ENCODE results near the gene MTHFD1L. TPM values are rescaled to one million over a fixed set of nuclear protein-coding genes. Genes with fewer than 3 reads are reported as not detected.
A peak's percentile ranks its signal among the peaks of the same experiment; 100 is the strongest.

Gene MTHFD1L
- total RNA-seq, 1 donor from 2014 or later, result 10.4 TPM

DNA sequence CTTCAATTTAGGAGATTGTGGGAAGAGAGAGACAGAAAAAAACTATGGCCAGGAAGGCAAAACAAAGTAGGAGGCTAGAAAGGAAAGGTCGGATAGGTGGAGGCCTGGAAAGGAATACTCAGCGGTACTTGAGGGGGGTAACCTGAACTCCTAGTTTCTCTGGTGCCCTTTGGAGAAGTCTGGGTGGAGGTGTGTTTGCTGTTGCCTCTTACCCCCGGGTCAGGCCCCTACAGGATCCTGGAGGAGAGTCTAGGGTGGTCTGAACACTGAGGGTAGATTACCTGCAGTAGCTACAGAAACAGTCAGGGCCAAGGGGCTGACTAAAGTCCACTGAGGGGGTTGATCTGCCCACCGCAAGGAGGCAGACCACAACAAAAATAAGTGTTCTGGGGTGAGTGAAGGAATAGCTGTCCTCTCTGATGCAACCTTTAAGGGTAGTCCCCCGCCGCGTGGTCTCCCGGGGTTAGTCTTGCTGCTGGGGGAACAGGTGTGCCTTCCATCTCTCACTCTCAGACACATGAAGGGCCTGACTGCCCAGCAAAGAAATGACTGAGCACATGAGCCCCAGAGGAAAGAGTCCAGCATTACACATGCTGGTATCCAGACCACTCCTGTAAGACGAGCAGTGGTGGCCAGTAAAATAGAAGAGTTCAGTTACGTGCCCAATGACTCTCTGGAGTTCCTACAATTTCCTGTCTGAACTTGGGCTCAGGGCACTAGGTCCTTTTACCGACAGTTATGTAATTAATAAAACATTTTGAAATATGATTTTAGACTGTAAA, 59.5 kb downstream of the MTHFD1L start:
- intact Hi-C loops (cut with DNase I), result loop anchor here (5.0 kb wide), 1 partner anchor 38 kb away; no protein-coding TSS in a partner anchor

DNA sequence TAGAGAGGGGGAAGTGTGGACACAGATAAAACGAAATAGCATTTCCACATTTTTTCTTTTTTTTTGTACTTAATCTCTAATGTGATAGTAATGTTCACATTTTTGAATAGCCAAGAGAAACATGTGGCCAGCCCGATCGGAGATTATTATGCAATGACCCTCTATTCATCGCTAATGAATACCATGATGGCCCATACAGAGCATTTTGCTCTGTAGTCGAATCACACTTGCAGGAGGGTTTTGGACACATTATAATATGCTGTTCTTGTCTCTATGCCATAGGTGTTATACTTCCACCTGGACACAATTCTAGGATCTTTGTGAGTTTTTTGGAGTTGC, 60.1 kb downstream of the MTHFD1L start:
- TF ChIP-seq, protein P1, sequence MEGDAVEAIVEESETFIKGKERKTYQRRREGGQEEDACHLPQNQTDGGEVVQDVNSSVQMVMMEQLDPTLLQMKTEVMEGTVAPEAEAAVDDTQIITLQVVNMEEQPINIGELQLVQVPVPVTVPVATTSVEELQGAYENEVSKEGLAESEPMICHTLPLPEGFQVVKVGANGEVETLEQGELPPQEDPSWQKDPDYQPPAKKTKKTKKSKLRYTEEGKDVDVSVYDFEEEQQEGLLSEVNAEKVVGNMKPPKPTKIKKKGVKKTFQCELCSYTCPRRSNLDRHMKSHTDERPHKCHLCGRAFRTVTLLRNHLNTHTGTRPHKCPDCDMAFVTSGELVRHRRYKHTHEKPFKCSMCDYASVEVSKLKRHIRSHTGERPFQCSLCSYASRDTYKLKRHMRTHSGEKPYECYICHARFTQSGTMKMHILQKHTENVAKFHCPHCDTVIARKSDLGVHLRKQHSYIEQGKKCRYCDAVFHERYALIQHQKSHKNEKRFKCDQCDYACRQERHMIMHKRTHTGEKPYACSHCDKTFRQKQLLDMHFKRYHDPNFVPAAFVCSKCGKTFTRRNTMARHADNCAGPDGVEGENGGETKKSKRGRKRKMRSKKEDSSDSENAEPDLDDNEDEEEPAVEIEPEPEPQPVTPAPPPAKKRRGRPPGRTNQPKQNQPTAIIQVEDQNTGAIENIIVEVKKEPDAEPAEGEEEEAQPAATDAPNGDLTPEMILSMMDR (IDR thresholded peaks at IDR 0.05), result no peak
- peak overlapping the region; percentile 54 to 70 for H3K27ac ChIP-seq
- H3K36me3 ChIP-seq, result peaks cover 2 to 10% of the 10 kb centered on the region in 2 donors
- intact Hi-C loops (cut with DNase I), result loop anchor here (5.0 kb wide), 1 partner anchor 38 kb away; no protein-coding TSS in a partner anchor
- H3K27me3 ChIP-seq, result no peaks in the 10 kb centered on the region
- no peak overlapping the region for H3K4me3 ChIP-seq
- H3K9me3 ChIP-seq, result no peaks in the 10 kb centered on the region
- DNase-seq (ENCODE audit: low spot score in 2 of 2), result no peak
- peaks cover under 1 to 19% of the 10 kb centered on the region in 2 donors for H3K4me1 ChIP-seq

More for the DNA sequence above, 59.5 kb downstream of the MTHFD1L start:
- H3K36me3 ChIP-seq, result peaks cover 5 to 14% of the 10 kb centered on the region in 2 donors
- H3K27me3 ChIP-seq, result no peaks in the 10 kb centered on the region
- H3K27ac ChIP-seq, result peak overlapping the region; percentile 54 to 70
- no peaks in the 10 kb centered on the region for H3K9me3 ChIP-seq
- TF ChIP-seq, protein P1 (IDR thresholded peaks at IDR 0.05), result peak in 1 of 3 experiments; percentile 20
- peaks cover 0 to 16% of the 10 kb centered on the region in 2 donors for H3K4me1 ChIP-seq
- peak in 1 of 2 donors; percentile 76 for DNase-seq (ENCODE audit: low spot score in 2 of 2)
- no peak overlapping the region for H3K4me3 ChIP-seq

DNA sequence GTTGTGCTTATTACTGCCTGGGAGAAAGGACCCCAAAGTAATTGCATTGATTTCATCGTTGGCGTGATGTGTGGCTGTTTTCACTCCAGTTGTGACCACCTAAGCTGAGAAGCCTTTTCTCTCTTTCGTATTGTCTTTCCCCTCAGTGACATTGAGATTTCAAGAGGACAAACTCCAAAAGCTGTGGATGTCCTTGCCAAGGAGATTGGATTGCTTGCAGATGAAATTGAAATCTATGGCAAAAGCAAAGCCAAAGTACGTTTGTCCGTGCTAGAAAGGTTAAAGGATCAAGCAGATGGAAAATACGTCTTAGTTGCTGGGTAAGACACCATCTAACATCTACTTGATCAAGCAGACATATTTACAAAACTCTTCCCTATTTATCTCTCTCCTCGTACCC, 60.5 kb downstream of the MTHFD1L start:
- peak in 1 of 2 donors; percentile 40 for DNase-seq (ENCODE audit: low spot score in 2 of 2)
- H3K27me3 ChIP-seq, result no peaks in the 10 kb centered on the region
- intact Hi-C loops (cut with DNase I), result loop anchor here (5.0 kb wide), 1 partner anchor 39 kb away; no protein-coding TSS in a partner anchor
- TF ChIP-seq, protein P1 (IDR thresholded peaks at IDR 0.05), result no peak
- H3K36me3 ChIP-seq, result peaks cover 2 to 9% of the 10 kb centered on the region in 2 donors
- H3K4me3 ChIP-seq, result no peak overlapping the region
- peak overlapping the region; percentile 54 to 70 for H3K27ac ChIP-seq
- peaks cover 4 to 22% of the 10 kb centered on the region in 2 donors for H3K4me1 ChIP-seq
- H3K9me3 ChIP-seq, result no peaks in the 10 kb centered on the region

DNA sequence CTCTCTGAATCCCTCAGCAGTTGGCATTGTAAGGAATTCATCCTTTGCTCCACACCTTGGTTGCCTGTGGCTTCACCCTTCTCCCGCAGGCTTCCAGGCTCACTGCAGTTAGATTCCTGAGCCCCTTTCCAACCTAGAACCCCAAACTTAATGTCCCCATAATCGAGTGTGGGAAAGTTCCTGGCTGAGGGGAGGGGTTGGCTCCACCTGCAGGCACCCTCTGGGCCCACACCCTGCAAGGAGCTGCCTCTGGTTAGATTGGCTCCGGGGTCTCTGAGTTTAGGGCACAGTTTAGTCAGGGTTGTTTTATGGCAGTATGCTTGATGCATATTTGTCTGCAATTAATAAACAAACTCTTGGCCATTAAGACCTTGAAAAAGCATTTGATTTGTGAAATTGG, 63.4 kb downstream of the MTHFD1L start:
- Histone ChIP-seq H3K9me3 (no peaks in the 10 kb centered on the region), H3K36me3 (peaks cover 0 to 2% of the 10 kb centered on the region in 2 donors), H3K4me3 (no peak overlapping the region), H3K27ac (peak overlapping the region; percentile 10 to 18), H3K27me3 (no peaks in the 10 kb centered on the region), H3K4me1 (peaks cover 9 to 37% of the 10 kb centered on the region in 2 donors)
- intact Hi-C loops (cut with DNase I), result loop anchor here (5.0 kb wide), 1 partner anchor 42 kb away; no protein-coding TSS in a partner anchor
- TF ChIP-seq, protein P1 (IDR thresholded peaks at IDR 0.05), result peak in 1 of 3 experiments; percentile 15
- peak in 1 of 2 donors; percentile 50 for DNase-seq (ENCODE audit: low spot score in 2 of 2)

DNA sequence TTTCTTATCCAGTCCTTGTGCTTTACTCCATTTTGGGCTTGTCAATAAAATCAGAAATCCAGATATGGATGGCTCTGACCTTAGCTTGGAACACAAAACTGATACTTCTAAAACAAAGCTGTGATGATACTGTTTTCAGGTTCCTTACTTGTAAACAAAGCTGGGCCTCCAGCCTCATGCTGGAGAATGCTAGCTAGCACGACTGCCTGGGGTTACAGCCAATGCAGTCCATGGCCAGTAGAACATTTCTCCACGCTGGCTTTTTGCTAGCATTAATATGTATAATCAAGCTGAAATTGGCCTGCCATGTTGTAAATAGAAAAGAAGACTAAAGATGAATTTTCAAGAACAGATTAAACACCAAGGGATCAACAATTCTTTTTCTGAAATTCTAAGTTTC, 63.9 kb downstream of the MTHFD1L start:
- no peak overlapping the region for H3K4me3 ChIP-seq
- H3K4me1 ChIP-seq, result peaks cover 9 to 37% of the 10 kb centered on the region in 2 donors
- H3K36me3 ChIP-seq, result peaks cover 0 to 8% of the 10 kb centered on the region in 2 donors
- TF ChIP-seq, protein P1 (IDR thresholded peaks at IDR 0.05), result no peak
- intact Hi-C loops (cut with DNase I), result loop anchor here (5.0 kb wide), 1 partner anchor 42 kb away; no protein-coding TSS in a partner anchor
- no peaks in the 10 kb centered on the region for H3K27me3 ChIP-seq
- peak overlapping the region; percentile 10 to 18 for H3K27ac ChIP-seq
- H3K9me3 ChIP-seq, result no peaks in the 10 kb centered on the region
- DNase-seq (ENCODE audit: low spot score in 2 of 2), result peak in 1 of 2 donors; percentile 31
